NB4 (cell line): Measurements from ENCODE around the gene ZNF445.

ENCODE experiments used
- CTCF ChIP-seq: IDR thresholded peaks from one replicate; pipeline ENCODE4 v1.5.1; 2012; ENCODE audit warnings: low read depth, low read length
- TF ChIP-seq, protein P1 (sequence below): IDR thresholded peaks from 2 replicates; pipeline ENCODE4 v1.6.1; 2011; ENCODE audit warnings: low read depth, low read length

- no peak for TF ChIP-seq CTCF
- TF ChIP-seq, protein P1, sequence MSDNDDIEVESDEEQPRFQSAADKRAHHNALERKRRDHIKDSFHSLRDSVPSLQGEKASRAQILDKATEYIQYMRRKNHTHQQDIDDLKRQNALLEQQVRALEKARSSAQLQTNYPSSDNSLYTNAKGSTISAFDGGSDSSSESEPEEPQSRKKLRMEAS: no peak
These were observed 48.6 kb downstream of the ZNF445 start for GRCh38 chr3:44428910-44429309.
